B cell (primary cell): ENCODE data around the gene WDR64.
A peak's percentile ranks its signal among the peaks of the same experiment; 100 is the strongest.

Experiments used
- EZH2 ChIP-seq: IDR thresholded peaks from 2 replicates; pipeline ENCODE4 v1.6.1; 2012; ENCODE audit warnings: borderline replicate concordance, low read depth, mild to moderate bottlenecking, moderate library complexity, low read length; ENCODE audit not compliant: insufficient read depth, poor library complexity, severe bottlenecking
- TF ChIP-seq, protein P1 (sequence below): fragments of 200-600 bp; IDR thresholded peaks from one replicate; pipeline ENCODE4 v1.8.0; 2022; ENCODE audit warnings: antibody characterized with exemption, mild to moderate bottlenecking

DNA sequence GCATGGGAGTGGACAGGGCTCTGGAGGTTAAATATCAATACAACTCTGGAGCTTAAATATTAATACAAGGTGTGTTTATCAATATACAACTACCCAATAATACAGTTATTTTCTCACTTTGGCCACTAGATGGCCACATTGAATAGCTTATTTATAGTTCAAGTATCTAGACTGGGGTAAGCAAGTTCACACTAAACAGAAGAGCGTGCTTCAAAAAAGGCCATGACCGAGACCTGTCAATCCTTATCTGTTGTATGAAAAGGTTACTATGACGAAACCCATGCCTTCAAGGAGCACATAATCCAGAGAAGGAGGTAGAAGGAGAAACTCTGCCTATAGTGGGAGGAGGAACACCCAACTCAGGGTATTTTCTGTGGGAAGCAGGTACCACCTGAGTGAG lies 41.0 kb upstream of the WDR64 start:
- TF ChIP-seq, protein P1, sequence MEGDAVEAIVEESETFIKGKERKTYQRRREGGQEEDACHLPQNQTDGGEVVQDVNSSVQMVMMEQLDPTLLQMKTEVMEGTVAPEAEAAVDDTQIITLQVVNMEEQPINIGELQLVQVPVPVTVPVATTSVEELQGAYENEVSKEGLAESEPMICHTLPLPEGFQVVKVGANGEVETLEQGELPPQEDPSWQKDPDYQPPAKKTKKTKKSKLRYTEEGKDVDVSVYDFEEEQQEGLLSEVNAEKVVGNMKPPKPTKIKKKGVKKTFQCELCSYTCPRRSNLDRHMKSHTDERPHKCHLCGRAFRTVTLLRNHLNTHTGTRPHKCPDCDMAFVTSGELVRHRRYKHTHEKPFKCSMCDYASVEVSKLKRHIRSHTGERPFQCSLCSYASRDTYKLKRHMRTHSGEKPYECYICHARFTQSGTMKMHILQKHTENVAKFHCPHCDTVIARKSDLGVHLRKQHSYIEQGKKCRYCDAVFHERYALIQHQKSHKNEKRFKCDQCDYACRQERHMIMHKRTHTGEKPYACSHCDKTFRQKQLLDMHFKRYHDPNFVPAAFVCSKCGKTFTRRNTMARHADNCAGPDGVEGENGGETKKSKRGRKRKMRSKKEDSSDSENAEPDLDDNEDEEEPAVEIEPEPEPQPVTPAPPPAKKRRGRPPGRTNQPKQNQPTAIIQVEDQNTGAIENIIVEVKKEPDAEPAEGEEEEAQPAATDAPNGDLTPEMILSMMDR = peak; percentile 82
- no peak for TF ChIP-seq EZH2
